ENCODE measurements around the gene COPG1.

DNA sequence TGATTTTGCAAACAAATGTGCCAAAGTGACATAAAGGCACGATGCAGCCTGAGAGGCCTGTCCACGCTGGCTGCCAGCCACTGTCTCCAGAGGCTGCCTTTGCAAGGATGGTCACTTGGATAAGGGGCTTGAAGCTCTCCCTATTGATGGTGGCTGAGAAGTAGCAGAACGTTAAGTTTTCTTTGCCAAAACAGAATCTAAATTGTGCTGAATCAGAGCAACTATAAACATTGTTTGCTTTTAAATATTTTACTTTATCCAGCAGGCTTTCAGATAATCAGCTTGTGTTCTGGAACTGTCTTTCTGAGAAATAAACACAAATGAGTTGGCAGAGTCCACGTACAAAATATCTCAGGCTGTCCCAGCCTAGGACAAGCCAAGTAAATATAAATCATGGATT is 41.9 kb upstream of the COPG1 start:
- TF ChIP-seq, protein P1, sequence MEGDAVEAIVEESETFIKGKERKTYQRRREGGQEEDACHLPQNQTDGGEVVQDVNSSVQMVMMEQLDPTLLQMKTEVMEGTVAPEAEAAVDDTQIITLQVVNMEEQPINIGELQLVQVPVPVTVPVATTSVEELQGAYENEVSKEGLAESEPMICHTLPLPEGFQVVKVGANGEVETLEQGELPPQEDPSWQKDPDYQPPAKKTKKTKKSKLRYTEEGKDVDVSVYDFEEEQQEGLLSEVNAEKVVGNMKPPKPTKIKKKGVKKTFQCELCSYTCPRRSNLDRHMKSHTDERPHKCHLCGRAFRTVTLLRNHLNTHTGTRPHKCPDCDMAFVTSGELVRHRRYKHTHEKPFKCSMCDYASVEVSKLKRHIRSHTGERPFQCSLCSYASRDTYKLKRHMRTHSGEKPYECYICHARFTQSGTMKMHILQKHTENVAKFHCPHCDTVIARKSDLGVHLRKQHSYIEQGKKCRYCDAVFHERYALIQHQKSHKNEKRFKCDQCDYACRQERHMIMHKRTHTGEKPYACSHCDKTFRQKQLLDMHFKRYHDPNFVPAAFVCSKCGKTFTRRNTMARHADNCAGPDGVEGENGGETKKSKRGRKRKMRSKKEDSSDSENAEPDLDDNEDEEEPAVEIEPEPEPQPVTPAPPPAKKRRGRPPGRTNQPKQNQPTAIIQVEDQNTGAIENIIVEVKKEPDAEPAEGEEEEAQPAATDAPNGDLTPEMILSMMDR (CRISPR knock-in tag; IDR thresholded peaks at IDR 0.05) = no peak
- TF ChIP-seq ZKSCAN8 (CRISPR knock-in tag; IDR thresholded peaks at IDR 0.05; ENCODE audit: borderline replicate concordance) (no peak), KLF6 (CRISPR knock-in tag; IDR thresholded peaks at IDR 0.05) (no peak), MIER3 (CRISPR knock-in tag; IDR thresholded peaks at IDR 0.05; ENCODE audit: borderline replicate concordance) (no peak)
- TF ChIP-seq, protein P2, sequence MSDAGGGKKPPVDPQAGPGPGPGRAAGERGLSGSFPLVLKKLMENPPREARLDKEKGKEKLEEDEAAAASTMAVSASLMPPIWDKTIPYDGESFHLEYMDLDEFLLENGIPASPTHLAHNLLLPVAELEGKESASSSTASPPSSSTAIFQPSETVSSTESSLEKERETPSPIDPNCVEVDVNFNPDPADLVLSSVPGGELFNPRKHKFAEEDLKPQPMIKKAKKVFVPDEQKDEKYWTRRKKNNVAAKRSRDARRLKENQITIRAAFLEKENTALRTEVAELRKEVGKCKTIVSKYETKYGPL (CRISPR knock-in tag; IDR thresholded peaks at IDR 0.05) = no peak
